ENCODE results near the gene MLPH.
"Not testable (repeated sequence)": the region's sequence is repeated elsewhere in the genome, so short reads cannot be mapped to it uniquely, and the experiment has no call there.

The MLPH gene

GRCh38 chr2:237457388-237457941 is 29.6 kb upstream of the MLPH start:
- no peak for DNase-seq (ENCODE audit: low read depth, low spot score)

GRCh38 chr2:237458519-237458918 is 28.5 kb upstream of the MLPH start:
- no peak for DNase-seq (ENCODE audit: low read depth, low spot score)

- DNase-seq (ENCODE audit: low read depth, low spot score): no peak
These were observed 27.8 kb upstream of the MLPH start for GRCh38 chr2:237459226-237459625.

- peak; percentile 52 for DNase-seq (ENCODE audit: low read depth, low spot score)
These were observed 27.3 kb upstream of the MLPH start for GRCh38 chr2:237459741-237460174.

GRCh38 chr2:237464757-237465391 is 22.2 kb upstream of the MLPH start:
- no peak for DNase-seq (ENCODE audit: low read depth, low spot score)

GRCh38 chr2:237465515-237466148 is 21.4 kb upstream of the MLPH start:
- DNase-seq (ENCODE audit: low read depth, low spot score): peak; percentile 74

- no peak for DNase-seq (ENCODE audit: low read depth, low spot score)
These were observed 20.8 kb upstream of the MLPH start for GRCh38 chr2:237466211-237466610.

- no peak for DNase-seq (ENCODE audit: low read depth, low spot score)
These were observed 19.4 kb upstream of the MLPH start for GRCh38 chr2:237467447-237468179.

GRCh38 chr2:237469410-237469809 is 17.6 kb upstream of the MLPH start:
- not testable (repeated sequence) for DNase-seq (ENCODE audit: low read depth, low spot score)

- DNase-seq (ENCODE audit: low read depth, low spot score): no peak
These were observed 17.2 kb upstream of the MLPH start for GRCh38 chr2:237469849-237470248.

GRCh38 chr2:237470914-237471313 is 16.1 kb upstream of the MLPH start:
- DNase-seq (ENCODE audit: low read depth, low spot score): no peak

GRCh38 chr2:237471438-237472186 is 15.4 kb upstream of the MLPH start:
- peak; percentile 73 for DNase-seq (ENCODE audit: low read depth, low spot score)

- no peak for DNase-seq (ENCODE audit: low read depth, low spot score)
These were observed 14.8 kb upstream of the MLPH start for GRCh38 chr2:237472187-237472712.

GRCh38 chr2:237472909-237473877 is 13.9 kb upstream of the MLPH start:
- no peak for DNase-seq (ENCODE audit: low read depth, low spot score)

GRCh38 chr2:237473878-237474441 is 13.1 kb upstream of the MLPH start:
- DNase-seq (ENCODE audit: low read depth, low spot score): peak; percentile 68

- DNase-seq (ENCODE audit: low read depth, low spot score): no peak
These were observed 12.6 kb upstream of the MLPH start for GRCh38 chr2:237474442-237474911.

GRCh38 chr2:237474931-237475703 is 11.9 kb upstream of the MLPH start:
- peak; percentile 92 for DNase-seq (ENCODE audit: low read depth, low spot score)

GRCh38 chr2:237475704-237476141 is 11.3 kb upstream of the MLPH start:
- DNase-seq (ENCODE audit: low read depth, low spot score): peak; percentile 66

GRCh38 chr2:237478095-237478494 is 9.0 kb upstream of the MLPH start:
- DNase-seq (ENCODE audit: low read depth, low spot score): no peak
